ENCODE measurements around the gene INA. TPM values are rescaled to one million over a fixed set of nuclear protein-coding genes. Genes with fewer than 3 reads are reported as not detected.

The INA gene
- total RNA-seq, 1 experiment from 2014 or later, result 0.08 TPM

DNA sequence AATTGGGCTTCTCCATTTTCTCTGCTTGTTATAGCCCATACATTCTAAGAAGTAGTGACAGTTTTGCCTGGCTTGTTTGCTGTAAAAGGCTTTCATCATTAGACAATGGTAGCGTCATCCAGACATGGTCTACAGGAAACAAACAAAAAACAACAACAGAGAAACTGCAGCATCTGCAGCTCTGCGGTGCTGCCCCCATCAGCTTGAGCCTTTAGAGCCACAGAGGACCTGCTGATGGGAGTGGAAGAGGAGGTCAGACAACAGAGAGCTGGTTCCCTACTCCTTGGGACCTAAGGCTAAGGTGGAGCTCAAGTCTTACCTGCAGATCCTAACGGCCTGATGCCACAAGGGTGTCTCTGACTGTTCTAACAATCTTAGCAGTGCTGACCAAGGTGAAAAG is 3.1 kb downstream of the INA start:
- POLR2A ChIA-PET, result interaction anchor here (0.6 to 0.9 kb wide), 2 partner anchors 41 to 48 kb away, joined by 3 to 12 read pairs; no protein-coding TSS in a partner anchor
- CTCF ChIA-PET, result no interaction called here
- no peak for ATAC-seq

DNA sequence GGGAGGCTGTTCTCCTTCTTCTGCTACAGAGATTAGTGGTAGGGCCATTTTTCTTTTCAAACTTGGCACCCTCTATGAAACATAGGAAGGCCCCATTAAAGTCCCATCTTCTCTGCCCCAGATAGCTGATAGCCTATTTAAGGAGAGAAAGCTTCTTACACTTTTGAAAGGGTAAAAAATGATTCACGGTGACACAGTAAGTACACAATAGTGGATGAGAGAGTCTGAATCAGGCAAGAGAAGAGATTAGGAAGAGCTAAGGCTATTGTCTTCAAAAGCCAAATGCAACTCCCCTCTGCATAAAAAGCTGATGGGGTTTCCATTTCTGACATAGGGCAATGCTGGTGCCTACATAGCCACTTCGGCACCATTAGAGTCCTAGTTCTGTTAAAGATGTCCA is 3.6 kb downstream of the INA start:
- Histone ChIP-seq H3K27ac (ENCODE audit: low read length) (no peak overlapping the region), H3K27me3 (ENCODE audit: control insufficient read depth, insufficient read depth, low read length) (peaks cover 10% of the 10 kb centered on the region), H3K4me1 (ENCODE audit: control insufficient read depth, insufficient read depth, low read length) (0 out of 2 replicates have a peak, but pooled peaks cover 3% of the 10 kb centered on the region), H3K9me3 (ENCODE audit: control insufficient read depth, insufficient read depth, low read depth, low read length) (no peaks in the 10 kb centered on the region), H3K36me3 (ENCODE audit: control insufficient read depth, insufficient read depth, low read length) (no peaks in the 10 kb centered on the region), H3K4me3 (ENCODE audit: low read depth in 2 of 2, low read length in 2 of 2) (no peak overlapping the region)
- DNase-seq (ENCODE audit: low read depth, low spot score) (no peak), ATAC-seq (no peak)
- ChIA-PET POLR2A (no interaction called here), CTCF (no interaction called here)
- TF ChIP-seq, protein P1, sequence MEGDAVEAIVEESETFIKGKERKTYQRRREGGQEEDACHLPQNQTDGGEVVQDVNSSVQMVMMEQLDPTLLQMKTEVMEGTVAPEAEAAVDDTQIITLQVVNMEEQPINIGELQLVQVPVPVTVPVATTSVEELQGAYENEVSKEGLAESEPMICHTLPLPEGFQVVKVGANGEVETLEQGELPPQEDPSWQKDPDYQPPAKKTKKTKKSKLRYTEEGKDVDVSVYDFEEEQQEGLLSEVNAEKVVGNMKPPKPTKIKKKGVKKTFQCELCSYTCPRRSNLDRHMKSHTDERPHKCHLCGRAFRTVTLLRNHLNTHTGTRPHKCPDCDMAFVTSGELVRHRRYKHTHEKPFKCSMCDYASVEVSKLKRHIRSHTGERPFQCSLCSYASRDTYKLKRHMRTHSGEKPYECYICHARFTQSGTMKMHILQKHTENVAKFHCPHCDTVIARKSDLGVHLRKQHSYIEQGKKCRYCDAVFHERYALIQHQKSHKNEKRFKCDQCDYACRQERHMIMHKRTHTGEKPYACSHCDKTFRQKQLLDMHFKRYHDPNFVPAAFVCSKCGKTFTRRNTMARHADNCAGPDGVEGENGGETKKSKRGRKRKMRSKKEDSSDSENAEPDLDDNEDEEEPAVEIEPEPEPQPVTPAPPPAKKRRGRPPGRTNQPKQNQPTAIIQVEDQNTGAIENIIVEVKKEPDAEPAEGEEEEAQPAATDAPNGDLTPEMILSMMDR (IDR thresholded peaks at IDR 0.05), result no peak
- TF ChIP-seq SIN3A (IDR thresholded peaks at IDR 0.05; ENCODE audit: borderline replicate concordance, insufficient read depth, low read depth, low read length) (no peak), POLR2AphosphoS5 (IDR thresholded peaks at IDR 0.05; ENCODE audit: low read depth, low read length) (no peak), REST (IDR thresholded peaks at IDR 0.05; ENCODE audit: insufficient read depth in 1 of 2, low read depth in 2 of 2, low read length in 1 of 2) (no peak), TCF7L2 (IDR thresholded peaks at IDR 0.05; ENCODE audit: low read depth, low read length) (no peak)
- no TSS peak for BruUV-seq (replicated peaks)
- in situ Hi-C loops (cut with HindIII; ENCODE audit: low pct_unique_long_range_greater_than_20kb, low sequenced_read_pairs) (no loop called here), intact Hi-C loops (cut with micrococcal nuclease; ENCODE audit: unreplicated experiment) (no loop called here)

More for the DNA sequence above, 3.1 kb downstream of the INA start:
- Histone ChIP-seq H3K9me3 (ENCODE audit: control insufficient read depth, insufficient read depth, low read depth, low read length) (no peaks in the 10 kb centered on the region), H3K36me3 (ENCODE audit: control insufficient read depth, insufficient read depth, low read length) (no peaks in the 10 kb centered on the region), H3K4me3 (ENCODE audit: low read depth in 2 of 2, low read length in 2 of 2) (no peak overlapping the region), H3K27ac (ENCODE audit: low read length) (no peak overlapping the region), H3K4me1 (ENCODE audit: control insufficient read depth, insufficient read depth, low read length) (0 out of 2 replicates have a peak, but pooled peaks cover 3% of the 10 kb centered on the region), H3K27me3 (ENCODE audit: control insufficient read depth, insufficient read depth, low read length) (peaks cover 10% of the 10 kb centered on the region)
- no peak for TF ChIP-seq REST (IDR thresholded peaks at IDR 0.05; ENCODE audit: insufficient read depth in 1 of 2, low read depth in 2 of 2, low read length in 1 of 2)
- TF ChIP-seq POLR2AphosphoS5 (IDR thresholded peaks at IDR 0.05; ENCODE audit: low read depth, low read length), result no peak
- TF ChIP-seq TCF7L2 (IDR thresholded peaks at IDR 0.05; ENCODE audit: low read depth, low read length), result no peak
- no peak for TF ChIP-seq SIN3A (IDR thresholded peaks at IDR 0.05; ENCODE audit: borderline replicate concordance, insufficient read depth, low read depth, low read length)
- TF ChIP-seq, protein P1 (IDR thresholded peaks at IDR 0.05), result no peak
- BruUV-seq (replicated peaks), result no TSS peak
- in situ Hi-C loops (cut with HindIII; ENCODE audit: low pct_unique_long_range_greater_than_20kb, low sequenced_read_pairs) (no loop called here), intact Hi-C loops (cut with micrococcal nuclease; ENCODE audit: unreplicated experiment) (no loop called here)
- no peak for DNase-seq (ENCODE audit: low read depth, low spot score)

All from Panc1 (cell line).